ENCODE data around the gene HEATR9.

- TF ChIP-seq POLR2AphosphoS5 (IDR thresholded peaks at IDR 0.05; ENCODE audit: borderline replicate concordance, low read depth, low read length) (no peak), EZH2 (IDR thresholded peaks at IDR 0.05) (no peak), FOXP2 (optimal IDR thresholded peaks at IDR 0.05; ENCODE audit: control extremely low read depth, extremely low read length, insufficient read depth) (no peak)
Measured at GRCh38 chr17:35808240-35808961, 60.3 kb downstream of the HEATR9 start.
